ENCODE data around the gene PTTG2.

GRCh38 chr4:37960679-37961450 is 667 bp downstream of the PTTG2 start:
- no peak for TF ChIP-seq CTCF (IDR thresholded peaks at IDR 0.05)
- no peak for TF ChIP-seq POLR2A (IDR thresholded peaks at IDR 0.05)
